NCI-H2081 treated with DMSO at 0.1 percent for 48 hours (cell line): ENCODE data around the gene TIPIN.

Source experiments
- DNase-seq: peaks from one replicate; lab custom pipeline; 2025; lab: John Stamatoyannopoulos, UW

Gene TIPIN

GRCh38 chr15:66302489-66303278, 53.8 kb downstream of the TIPIN start:
- DNase-seq: no peak

GRCh38 chr15:66298803-66299251, 57.7 kb downstream of the TIPIN start:
- DNase-seq: peak; percentile 67

GRCh38 chr15:66296186-66296585, 60.3 kb downstream of the TIPIN start:
- DNase-seq: no peak

DNA sequence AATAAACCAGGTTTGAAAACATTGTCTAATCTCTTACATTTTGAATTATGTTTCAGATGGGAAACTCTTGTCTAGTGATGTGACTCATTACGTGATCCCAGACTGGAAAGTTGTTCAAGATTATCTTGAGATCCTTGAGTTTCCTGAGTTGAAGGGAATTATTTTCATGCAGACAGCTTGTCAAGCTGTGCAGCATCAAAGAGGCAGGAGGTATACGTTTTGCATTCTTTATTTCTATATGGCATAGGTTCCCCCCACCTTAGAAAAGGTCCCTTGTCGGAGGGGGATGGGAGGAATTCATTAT, 61.6 kb downstream of the TIPIN start:
- DNase-seq: no peak

DNA sequence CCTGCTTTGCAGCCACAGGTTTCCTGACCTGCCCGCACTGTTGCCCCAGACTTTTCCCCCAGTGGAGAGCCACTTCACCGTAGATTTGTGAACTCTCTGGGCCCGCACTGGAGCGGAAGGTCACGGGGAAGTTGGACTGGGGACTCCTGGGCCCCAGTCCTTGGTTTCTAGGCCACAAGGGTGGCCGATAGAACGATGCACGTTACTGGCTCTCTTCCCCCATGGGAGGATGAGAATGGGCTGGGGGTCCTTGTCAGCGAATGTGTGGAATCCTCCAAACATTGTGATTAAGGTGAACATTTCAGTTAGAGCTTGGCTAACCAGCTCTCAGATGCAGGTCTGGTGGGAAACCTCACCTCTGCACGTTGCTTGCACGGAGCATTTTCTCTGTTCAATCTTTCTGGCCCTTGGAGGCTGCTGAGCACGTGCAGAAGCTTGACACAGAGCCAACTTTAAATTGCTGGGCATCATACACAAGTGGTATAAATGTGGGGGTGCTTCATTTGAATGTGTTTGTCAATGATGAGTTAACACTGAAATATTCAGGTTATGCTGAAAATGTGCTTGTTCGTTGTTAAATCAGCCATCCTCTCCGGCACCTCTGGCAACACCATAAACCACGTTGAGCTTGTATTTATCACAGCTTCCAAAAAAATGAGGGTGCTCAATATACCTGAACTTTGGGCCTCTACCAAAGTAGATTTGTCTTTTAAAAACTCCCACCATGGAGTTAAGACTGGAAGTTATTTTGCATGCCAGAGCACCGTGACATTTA, 62.1 kb downstream of the TIPIN start:
- peak; percentile 64 for DNase-seq

GRCh38 chr15:66293419-66294156, 62.9 kb downstream of the TIPIN start, which contains the start of gene DIS3L:
Gene DIS3L, plus strand, starts transcription at chr15:66293568. Its CDS starts 29 bp downstream, at chr15:66293597.
- no peak for DNase-seq

DNA sequence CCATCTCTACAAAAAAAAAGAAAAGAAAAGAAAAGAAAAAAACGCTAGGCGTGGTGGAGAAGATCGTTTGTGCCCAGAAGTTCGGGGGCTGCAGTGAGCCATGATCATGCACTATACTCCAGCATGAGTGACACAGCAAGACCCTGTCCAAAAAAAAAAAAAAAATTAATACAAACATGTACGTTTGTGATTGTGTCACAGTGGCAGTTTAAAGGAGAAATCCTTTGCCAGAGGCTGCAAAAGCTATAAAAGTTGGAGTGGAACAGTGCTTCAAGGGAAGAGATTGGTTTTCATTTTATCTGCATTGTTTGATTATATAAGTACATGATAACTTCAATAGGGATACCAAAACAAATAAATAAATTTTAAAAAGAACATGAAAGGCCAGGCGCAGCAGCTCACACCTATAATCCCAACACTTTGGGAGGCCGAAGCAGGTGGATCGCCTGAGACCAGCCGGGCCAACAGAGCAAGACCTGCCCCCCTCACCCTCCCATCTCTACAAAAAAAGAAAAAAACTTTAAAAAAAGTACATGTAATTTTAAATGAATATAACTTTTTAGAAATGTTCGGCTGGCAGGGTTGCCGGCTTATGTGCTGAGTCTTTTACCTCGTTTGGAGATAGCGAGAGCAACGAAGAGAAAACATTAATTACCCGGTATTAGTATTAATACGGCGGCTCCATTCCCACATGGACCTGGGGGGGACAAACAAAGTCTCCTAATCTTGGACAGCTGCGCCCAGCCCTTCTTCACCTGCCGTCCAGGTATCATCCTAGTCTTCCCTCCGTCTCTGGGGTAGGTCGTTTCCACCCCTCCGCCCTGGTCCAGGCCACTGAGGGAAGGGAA, 63.7 kb downstream of the TIPIN start:
- no peak for DNase-seq

GRCh38 chr15:66291816-66292570, 64.5 kb downstream of the TIPIN start:
- no peak for DNase-seq

DNA sequence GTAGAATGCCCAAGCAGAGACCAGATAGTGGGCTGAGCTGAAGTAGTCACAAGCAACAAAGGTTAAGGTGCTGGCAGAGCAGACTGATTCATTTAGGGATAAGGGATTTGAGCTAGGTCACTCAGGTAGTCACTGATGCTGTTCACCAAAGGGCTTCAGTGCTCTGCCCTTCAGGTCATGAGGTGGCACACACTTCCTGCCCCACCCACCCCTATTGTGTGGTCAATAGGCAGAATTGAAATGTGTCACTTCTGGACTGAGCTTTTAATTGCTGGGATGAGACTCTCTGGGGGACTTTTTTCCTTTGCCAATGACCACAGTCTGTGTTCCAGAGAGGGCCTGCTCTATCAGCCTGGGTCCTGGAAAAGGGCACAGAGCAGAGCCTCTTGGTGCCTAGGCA, 66.0 kb downstream of the TIPIN start:
- DNase-seq: no peak

DNA sequence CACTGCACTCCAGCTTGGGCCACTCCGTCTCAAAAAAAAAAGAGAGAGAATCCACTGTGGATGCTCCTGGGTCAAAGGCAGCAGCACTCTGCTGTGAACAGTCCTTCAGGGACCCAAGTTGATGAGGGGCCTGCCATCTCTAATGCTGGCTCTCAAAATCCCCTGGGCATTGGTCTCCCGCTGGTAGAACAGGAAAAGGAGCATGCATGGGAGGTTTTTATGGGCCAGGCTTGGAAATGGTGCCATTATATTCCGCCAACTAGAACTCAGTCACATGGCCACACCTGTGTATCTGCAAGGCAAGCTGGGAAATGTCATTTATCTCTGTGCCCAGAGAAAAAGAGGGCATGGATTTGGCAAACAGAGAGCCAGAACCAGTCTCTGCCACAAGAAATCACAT, 66.5 kb downstream of the TIPIN start:
- no peak for DNase-seq

DNA sequence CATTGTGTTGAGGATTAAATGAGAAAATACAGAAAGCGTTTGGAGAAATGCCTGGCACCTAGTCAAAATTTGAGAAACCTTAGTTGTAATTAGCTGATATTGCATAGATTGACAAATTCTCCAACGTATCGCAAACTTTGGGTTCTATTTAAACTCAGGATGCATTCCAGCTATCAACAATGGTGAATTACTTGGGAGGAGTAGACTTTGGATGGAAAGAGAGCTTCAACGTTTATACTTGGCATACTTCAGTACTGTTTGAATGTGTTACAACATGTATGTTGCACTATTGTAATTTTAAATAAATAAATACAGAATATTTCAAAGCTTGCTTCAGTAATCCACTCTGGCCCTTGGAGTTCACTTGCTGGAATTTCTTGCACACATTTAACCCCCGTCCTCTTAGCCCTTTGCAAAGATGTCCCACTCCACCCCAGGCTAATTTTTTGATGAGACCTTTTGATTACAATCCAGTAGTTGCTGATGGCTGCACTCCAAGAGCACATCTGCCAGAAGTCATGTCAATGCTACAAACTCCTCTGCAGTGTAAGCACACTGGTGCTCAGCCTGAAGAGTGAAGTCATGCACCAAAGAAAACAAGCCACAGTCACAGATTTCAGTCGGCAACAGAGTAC, 67.8 kb downstream of the TIPIN start:
- no peak for DNase-seq

- DNase-seq: no peak
These were observed 68.4 kb downstream of the TIPIN start for GRCh38 chr15:66288093-66288492.

DNA sequence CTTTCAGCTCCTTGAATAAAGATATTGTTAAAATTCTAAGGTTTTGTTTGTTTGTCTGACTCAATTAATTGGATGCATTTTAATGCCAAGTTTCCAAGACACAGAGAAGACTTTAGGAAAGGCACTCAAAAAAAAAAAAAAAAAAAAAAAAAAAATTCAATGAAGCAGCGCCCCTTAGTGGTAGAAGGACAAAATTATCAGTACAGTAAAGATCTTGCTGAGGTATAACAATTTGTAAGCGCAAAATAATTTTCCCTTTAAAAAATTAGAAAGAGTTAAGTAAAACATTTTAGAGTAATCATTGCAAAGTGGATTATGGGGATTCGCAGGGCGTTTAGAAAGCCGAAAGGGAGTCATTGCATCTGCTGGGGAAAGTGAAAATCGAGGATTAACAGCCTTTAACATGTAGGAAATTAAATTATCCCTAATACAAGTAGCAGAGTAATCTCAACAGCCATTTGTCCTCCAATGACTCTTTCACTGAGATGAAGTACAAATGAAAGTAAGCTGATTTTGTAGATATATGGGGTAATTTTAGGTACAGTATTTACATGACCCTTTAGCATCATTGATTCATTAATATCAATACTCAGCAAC, 68.9 kb downstream of the TIPIN start:
- no peak for DNase-seq
